GM23338 (cell line): Measurements from ENCODE around the gene ETV5. TPM values are rescaled to one million over a fixed set of nuclear protein-coding genes. Genes with fewer than 3 reads are reported as not detected.

Experiments
- ATAC-seq: fragments of 200-7000 bp; cut with Tn5 transposase; 3 replicates; pipeline ENCODE4 v1.9.1; 2020
- DNase-seq: peaks from one replicate; pipeline ENCODE4 v3.0.0-alpha.2; 2015; ENCODE audit warnings: low spot score
- H2AFZ ChIP-seq: fragments of 200-600 bp; sonication (generic); 2 replicates; pipeline ENCODE4 v1.8.0; 2016; ENCODE audit warnings: antibody characterized with exemption, mild to moderate bottlenecking, moderate library complexity
- H3F3A ChIP-seq: fragments of 200-600 bp; sonication (generic); replicated peaks from 2 replicates; pipeline ENCODE4 v1.8.0; 2017; ENCODE audit warnings: antibody characterized with exemption, mixed run types, low read depth
- H3K27ac ChIP-seq: fragments of 200-600 bp; sonication (generic); 2 replicates; pipeline ENCODE4 v1.6.1; 2016; ENCODE audit warnings: low read depth
- H3K27me3 ChIP-seq: fragments of 200-600 bp; sonication (generic); 2 replicates; pipeline ENCODE4 v1.8.0; 2016; ENCODE audit warnings: mild to moderate bottlenecking, mixed run types, moderate library complexity; ENCODE audit not compliant: insufficient read depth
- H3K36me3 ChIP-seq: fragments of 200-600 bp; sonication (generic); 2 replicates; pipeline ENCODE4 v1.8.0; 2016; ENCODE audit warnings: mild to moderate bottlenecking; ENCODE audit not compliant: insufficient read depth
- H3K4me1 ChIP-seq: fragments of 200-600 bp; sonication (generic); 2 replicates; pipeline ENCODE4 v1.8.0; 2016; ENCODE audit warnings: mild to moderate bottlenecking, moderate library complexity; ENCODE audit not compliant: insufficient read depth
- H3K4me2 ChIP-seq: fragments of 200-600 bp; sonication (generic); 2 replicates; pipeline ENCODE4 v1.7.1; 2017; ENCODE audit warnings: mixed run types
- H3K4me3 ChIP-seq: fragments of 200-600 bp; sonication (generic); 2 replicates; pipeline ENCODE4 v1.6.1; 2016; ENCODE audit warnings: mixed run types
- H3K79me2 ChIP-seq: fragments of 200-600 bp; sonication (generic); replicated peaks from 2 replicates; pipeline ENCODE4 v1.8.0; 2017; ENCODE audit warnings: mild to moderate bottlenecking; ENCODE audit not compliant: insufficient read depth
- H3K9me2 ChIP-seq: fragments of 200-600 bp; sonication (generic); 2 replicates; pipeline ENCODE4 v1.8.0; 2017; ENCODE audit not compliant: insufficient read depth
- H4K20me1 ChIP-seq: fragments of 200-600 bp; sonication (generic); replicated peaks from 2 replicates; pipeline ENCODE4 v1.8.0; 2017; ENCODE audit warnings: mild to moderate bottlenecking; ENCODE audit not compliant: insufficient read depth
- H3K27ac Mint-ChIP-seq: 2 replicates; pipeline ENCODE4 v1.8.0; 2020; ENCODE audit warnings: inconsistent platforms, mild to moderate bottlenecking, moderate library complexity, mixed read lengths
- H3K27me3 Mint-ChIP-seq: 3 replicates; pipeline ENCODE4 v1.8.0; 2022; ENCODE audit warnings: low read depth, mild to moderate bottlenecking, moderate library complexity, mixed read lengths, inconsistent platforms; ENCODE audit not compliant: insufficient read depth, poor library complexity
- H3K36me3 Mint-ChIP-seq: 3 replicates; pipeline ENCODE4 v1.8.0; 2021; ENCODE audit warnings: low read depth, mild to moderate bottlenecking, inconsistent platforms, moderate library complexity, mixed read lengths
- H3K4me1 Mint-ChIP-seq: 3 replicates; pipeline ENCODE4 v1.8.0; 2020; ENCODE audit warnings: mild to moderate bottlenecking, inconsistent platforms, mixed read lengths
- H3K4me3 Mint-ChIP-seq: 3 replicates; pipeline ENCODE4 v1.8.0; 2021; ENCODE audit warnings: moderate library complexity, mild to moderate bottlenecking, inconsistent platforms, mixed read lengths
- H3K9me3 Mint-ChIP-seq: 3 replicates; pipeline ENCODE4 v1.8.0; 2020; ENCODE audit warnings: moderate library complexity, mild to moderate bottlenecking, inconsistent platforms, mixed read lengths
- CREB1 ChIP-seq: fragments of 250-450 bp; sonication (Bioruptor Pico); IDR thresholded peaks from 2 replicates; pipeline ENCODE4 v1.5.0; 2020; ENCODE audit warnings: low read depth, mild to moderate bottlenecking, moderate library complexity
- CTCF ChIP-seq, 2 experiments: fragments of 200-600 bp in 1 of 2; sonication (generic) in 1 of 2; conservative IDR thresholded peaks; 2 replicates each; pipeline versions ENCODE4 v1.5.1 to v1.6.1; 2016 to 2017; ENCODE audit warnings: antibody characterized with exemption in 2 of 2, low read depth in 2 of 2, mild to moderate bottlenecking in 2 of 2, moderate library complexity in 1 of 2
- EZH2 ChIP-seq: fragments of 200-600 bp; sonication (generic); IDR thresholded peaks from one replicate; pipeline ENCODE4 v1.8.0; 2017; ENCODE audit warnings: antibody characterized with exemption, mild to moderate bottlenecking, low read depth; ENCODE audit not compliant: unreplicated experiment
- EZH2phosphoT487 ChIP-seq: fragments of 200-600 bp; sonication (generic); IDR thresholded peaks from one replicate; pipeline ENCODE4 v1.8.1; 2018; ENCODE audit warnings: antibody characterized with exemption; ENCODE audit not compliant: unreplicated experiment
- JUNB ChIP-seq: IDR thresholded peaks from one replicate; pipeline ENCODE4 v1.6.1; 2016; ENCODE audit warnings: antibody characterized with exemption; ENCODE audit not compliant: unreplicated experiment
- NANOG ChIP-seq: IDR thresholded peaks from 2 replicates; pipeline ENCODE4 v1.6.1; 2016; ENCODE audit warnings: antibody characterized with exemption, borderline replicate concordance
- POLR2AphosphoS5 ChIP-seq: IDR thresholded peaks from 2 replicates; pipeline ENCODE4 v1.6.1; 2016; ENCODE audit warnings: antibody characterized with exemption, low read depth
- STAT1 ChIP-seq: IDR thresholded peaks from one replicate; pipeline ENCODE4 v1.6.1; 2016; ENCODE audit warnings: antibody characterized with exemption; ENCODE audit not compliant: unreplicated experiment
- ZNF114 ChIP-seq: fragments of 250-450 bp; sonication (Bioruptor Pico); IDR thresholded peaks from 2 replicates; pipeline ENCODE4 v1.5.0; 2020; ENCODE audit warnings: mild to moderate bottlenecking, moderate library complexity
- ZNF331 ChIP-seq: fragments of 250-450 bp; sonication (Bioruptor Pico); IDR thresholded peaks from 2 replicates; pipeline ENCODE4 v1.5.0; 2020; ENCODE audit warnings: low read depth, mild to moderate bottlenecking, moderate library complexity
- polyA plus RNA-seq: library from polyadenylated mRNA; unstranded; fragments of >200 nt; fragmentation: Nextera tagmentation; extraction: Ambion mirVana; gene quantifications from 2 replicates; pipeline ENCODE4 v1.2.1, GENCODE V29; 2016
- total RNA-seq: library from RNA; depleted of rRNA; stranded (reverse); fragments of >200 nt; shearing (Covaris generic); gene quantifications from 2 replicates; pipeline ENCODE4 v1.2.3, GENCODE V29; 2014
- TF ChIP-seq, protein P1 (sequence below): IDR thresholded peaks from one replicate; pipeline ENCODE4 v1.6.1; 2018; ENCODE audit warnings: antibody characterized with exemption; ENCODE audit not compliant: unreplicated experiment
- TF ChIP-seq, protein P2 (sequence below): fragments of 250-450 bp; sonication (Bioruptor Pico); IDR thresholded peaks from 2 replicates; pipeline ENCODE4 v1.5.0; 2020; ENCODE audit warnings: mild to moderate bottlenecking, moderate library complexity

Gene ETV5
- total and polyA plus RNA-seq, 2 experiments from 2014 or later: 33.5 to 57.1 TPM

- peaks cover 7% of the 10 kb centered on the region; the same call in 1 of the 2 replicates for H3K36me3 ChIP-seq
- H3K4me3 ChIP-seq: no peak overlapping the region
- Mint-ChIP-seq H3K4me1 (peaks cover 41% of the 10 kb centered on the region), H3K4me3 (no peak overlapping the region), H3K9me3 (no peaks in the 10 kb centered on the region), H3K27ac (no peak overlapping the region), H3K36me3 (peaks cover 66% of the 10 kb centered on the region), H3K27me3 (no peaks in the 10 kb centered on the region)
- H3K4me1 ChIP-seq: peaks cover 51% of the 10 kb centered on the region
- DNase-seq: no peak
- ATAC-seq: no peak
- H4K20me1 ChIP-seq: no peaks in the 10 kb centered on the region
- TF ChIP-seq EZH2phosphoT487 (no peak), ZNF114 (CRISPR knock-in tag) (no peak), JUNB (no peak), CREB1 (CRISPR knock-in tag) (no peak), POLR2AphosphoS5 (no peak), EZH2 (no peak), CTCF (conservative IDR thresholded peaks at IDR 0.05; ENCODE audit: low read depth in 2 of 2) (no peak), ZNF331 (CRISPR knock-in tag) (no peak), STAT1 (no peak), NANOG (no peak)
- TF ChIP-seq, protein P1, sequence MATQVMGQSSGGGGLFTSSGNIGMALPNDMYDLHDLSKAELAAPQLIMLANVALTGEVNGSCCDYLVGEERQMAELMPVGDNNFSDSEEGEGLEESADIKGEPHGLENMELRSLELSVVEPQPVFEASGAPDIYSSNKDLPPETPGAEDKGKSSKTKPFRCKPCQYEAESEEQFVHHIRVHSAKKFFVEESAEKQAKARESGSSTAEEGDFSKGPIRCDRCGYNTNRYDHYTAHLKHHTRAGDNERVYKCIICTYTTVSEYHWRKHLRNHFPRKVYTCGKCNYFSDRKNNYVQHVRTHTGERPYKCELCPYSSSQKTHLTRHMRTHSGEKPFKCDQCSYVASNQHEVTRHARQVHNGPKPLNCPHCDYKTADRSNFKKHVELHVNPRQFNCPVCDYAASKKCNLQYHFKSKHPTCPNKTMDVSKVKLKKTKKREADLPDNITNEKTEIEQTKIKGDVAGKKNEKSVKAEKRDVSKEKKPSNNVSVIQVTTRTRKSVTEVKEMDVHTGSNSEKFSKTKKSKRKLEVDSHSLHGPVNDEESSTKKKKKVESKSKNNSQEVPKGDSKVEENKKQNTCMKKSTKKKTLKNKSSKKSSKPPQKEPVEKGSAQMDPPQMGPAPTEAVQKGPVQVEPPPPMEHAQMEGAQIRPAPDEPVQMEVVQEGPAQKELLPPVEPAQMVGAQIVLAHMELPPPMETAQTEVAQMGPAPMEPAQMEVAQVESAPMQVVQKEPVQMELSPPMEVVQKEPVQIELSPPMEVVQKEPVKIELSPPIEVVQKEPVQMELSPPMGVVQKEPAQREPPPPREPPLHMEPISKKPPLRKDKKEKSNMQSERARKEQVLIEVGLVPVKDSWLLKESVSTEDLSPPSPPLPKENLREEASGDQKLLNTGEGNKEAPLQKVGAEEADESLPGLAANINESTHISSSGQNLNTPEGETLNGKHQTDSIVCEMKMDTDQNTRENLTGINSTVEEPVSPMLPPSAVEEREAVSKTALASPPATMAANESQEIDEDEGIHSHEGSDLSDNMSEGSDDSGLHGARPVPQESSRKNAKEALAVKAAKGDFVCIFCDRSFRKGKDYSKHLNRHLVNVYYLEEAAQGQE: no peak
- TF ChIP-seq, protein P2, sequence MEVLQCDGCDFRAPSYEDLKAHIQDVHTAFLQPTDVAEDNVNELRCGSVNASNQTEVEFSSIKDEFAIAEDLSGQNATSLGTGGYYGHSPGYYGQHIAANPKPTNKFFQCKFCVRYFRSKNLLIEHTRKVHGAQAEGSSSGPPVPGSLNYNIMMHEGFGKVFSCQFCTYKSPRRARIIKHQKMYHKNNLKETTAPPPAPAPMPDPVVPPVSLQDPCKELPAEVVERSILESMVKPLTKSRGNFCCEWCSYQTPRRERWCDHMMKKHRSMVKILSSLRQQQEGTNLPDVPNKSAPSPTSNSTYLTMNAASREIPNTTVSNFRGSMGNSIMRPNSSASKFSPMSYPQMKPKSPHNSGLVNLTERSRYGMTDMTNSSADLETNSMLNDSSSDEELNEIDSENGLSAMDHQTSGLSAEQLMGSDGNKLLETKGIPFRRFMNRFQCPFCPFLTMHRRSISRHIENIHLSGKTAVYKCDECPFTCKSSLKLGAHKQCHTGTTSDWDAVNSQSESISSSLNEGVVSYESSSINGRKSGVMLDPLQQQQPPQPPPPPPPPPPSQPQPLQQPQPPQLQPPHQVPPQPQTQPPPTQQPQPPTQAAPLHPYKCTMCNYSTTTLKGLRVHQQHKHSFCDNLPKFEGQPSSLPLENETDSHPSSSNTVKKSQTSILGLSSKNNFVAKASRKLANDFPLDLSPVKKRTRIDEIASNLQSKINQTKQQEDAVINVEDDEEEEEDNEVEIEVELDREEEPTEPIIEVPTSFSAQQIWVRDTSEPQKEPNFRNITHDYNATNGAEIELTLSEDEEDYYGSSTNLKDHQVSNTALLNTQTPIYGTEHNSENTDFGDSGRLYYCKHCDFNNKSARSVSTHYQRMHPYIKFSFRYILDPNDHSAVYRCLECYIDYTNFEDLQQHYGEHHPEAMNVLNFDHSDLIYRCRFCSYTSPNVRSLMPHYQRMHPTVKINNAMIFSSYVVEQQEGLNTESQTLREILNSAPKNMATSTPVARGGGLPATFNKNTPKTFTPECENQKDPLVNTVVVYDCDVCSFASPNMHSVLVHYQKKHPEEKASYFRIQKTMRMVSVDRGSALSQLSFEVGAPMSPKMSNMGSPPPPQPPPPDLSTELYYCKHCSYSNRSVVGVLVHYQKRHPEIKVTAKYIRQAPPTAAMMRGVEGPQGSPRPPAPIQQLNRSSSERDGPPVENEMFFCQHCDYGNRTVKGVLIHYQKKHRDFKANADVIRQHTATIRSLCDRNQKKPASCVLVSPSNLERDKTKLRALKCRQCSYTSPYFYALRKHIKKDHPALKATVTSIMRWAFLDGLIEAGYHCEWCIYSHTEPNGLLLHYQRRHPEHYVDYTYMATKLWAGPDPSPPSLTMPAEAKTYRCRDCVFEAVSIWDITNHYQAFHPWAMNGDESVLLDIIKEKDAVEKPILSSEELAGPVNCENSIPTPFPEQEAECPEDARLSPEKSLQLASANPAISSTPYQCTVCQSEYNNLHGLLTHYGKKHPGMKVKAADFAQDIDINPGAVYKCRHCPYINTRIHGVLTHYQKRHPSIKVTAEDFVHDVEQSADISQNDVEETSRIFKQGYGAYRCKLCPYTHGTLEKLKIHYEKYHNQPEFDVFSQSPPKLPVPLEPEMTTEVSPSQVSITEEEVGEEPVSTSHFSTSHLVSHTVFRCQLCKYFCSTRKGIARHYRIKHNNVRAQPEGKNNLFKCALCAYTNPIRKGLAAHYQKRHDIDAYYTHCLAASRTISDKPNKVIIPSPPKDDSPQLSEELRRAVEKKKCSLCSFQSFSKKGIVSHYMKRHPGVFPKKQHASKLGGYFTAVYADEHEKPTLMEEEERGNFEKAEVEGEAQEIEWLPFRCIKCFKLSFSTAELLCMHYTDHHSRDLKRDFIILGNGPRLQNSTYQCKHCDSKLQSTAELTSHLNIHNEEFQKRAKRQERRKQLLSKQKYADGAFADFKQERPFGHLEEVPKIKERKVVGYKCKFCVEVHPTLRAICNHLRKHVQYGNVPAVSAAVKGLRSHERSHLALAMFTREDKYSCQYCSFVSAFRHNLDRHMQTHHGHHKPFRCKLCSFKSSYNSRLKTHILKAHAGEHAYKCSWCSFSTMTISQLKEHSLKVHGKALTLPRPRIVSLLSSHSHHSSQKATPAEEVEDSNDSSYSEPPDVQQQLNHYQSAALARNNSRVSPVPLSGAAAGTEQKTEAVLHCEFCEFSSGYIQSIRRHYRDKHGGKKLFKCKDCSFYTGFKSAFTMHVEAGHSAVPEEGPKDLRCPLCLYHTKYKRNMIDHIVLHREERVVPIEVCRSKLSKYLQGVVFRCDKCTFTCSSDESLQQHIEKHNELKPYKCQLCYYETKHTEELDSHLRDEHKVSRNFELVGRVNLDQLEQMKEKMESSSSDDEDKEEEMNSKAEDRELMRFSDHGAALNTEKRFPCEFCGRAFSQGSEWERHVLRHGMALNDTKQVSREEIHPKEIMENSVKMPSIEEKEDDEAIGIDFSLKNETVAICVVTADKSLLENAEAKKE (CRISPR knock-in tag): no peak
- H3K79me2 ChIP-seq: peaks cover 58% of the 10 kb centered on the region
- no peaks in the 10 kb centered on the region for H3F3A ChIP-seq
- H3K4me2 ChIP-seq: peak overlapping the region; percentile 56; the same call in 1 of the 2 replicates
- no peaks in the 10 kb centered on the region for H3K27me3 ChIP-seq
- 0 out of 2 replicates have a peak overlapping the region, but pooled peaks have one; percentile 46 for H3K27ac ChIP-seq
- H3K9me2 ChIP-seq: no peaks in the 10 kb centered on the region
- H2AFZ ChIP-seq: no peak overlapping the region
Observed at GRCh38 chr3:186077466-186077865, 31.4 kb downstream of the ETV5 start.
